GM12874 (cell line): Measurements from ENCODE around the gene RNPS1.

Source experiments
- TF ChIP-seq, protein P1 (sequence below): IDR thresholded peaks from 2 replicates; pipeline ENCODE4 v1.5.1; 2011; ENCODE audit warnings: low read depth, mild to moderate bottlenecking, control low read depth, low read length, moderate library complexity; ENCODE audit not compliant: insufficient read depth

Gene RNPS1

DNA sequence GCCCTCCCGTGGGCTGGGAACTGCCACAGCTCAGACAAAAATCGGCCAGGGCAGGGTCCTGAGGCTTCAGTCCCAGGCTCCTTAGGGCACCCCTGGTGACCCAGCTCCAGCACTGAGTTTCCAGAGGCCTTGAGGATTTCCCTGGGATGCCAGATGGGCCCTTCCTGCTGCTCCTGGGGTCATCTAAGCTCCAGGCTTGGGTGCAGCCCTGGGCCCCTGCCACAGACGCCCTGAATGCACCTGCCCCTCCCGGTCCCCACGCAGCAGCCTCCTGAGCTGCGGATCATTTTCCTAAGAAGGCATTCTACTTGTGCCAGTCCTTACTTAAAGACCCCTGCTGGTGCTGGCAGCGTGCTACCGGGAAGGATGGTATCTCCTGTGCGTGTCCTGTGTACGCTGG lies 6.0 kb upstream of the RNPS1 start:
- TF ChIP-seq, protein P1, sequence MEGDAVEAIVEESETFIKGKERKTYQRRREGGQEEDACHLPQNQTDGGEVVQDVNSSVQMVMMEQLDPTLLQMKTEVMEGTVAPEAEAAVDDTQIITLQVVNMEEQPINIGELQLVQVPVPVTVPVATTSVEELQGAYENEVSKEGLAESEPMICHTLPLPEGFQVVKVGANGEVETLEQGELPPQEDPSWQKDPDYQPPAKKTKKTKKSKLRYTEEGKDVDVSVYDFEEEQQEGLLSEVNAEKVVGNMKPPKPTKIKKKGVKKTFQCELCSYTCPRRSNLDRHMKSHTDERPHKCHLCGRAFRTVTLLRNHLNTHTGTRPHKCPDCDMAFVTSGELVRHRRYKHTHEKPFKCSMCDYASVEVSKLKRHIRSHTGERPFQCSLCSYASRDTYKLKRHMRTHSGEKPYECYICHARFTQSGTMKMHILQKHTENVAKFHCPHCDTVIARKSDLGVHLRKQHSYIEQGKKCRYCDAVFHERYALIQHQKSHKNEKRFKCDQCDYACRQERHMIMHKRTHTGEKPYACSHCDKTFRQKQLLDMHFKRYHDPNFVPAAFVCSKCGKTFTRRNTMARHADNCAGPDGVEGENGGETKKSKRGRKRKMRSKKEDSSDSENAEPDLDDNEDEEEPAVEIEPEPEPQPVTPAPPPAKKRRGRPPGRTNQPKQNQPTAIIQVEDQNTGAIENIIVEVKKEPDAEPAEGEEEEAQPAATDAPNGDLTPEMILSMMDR, result no peak

DNA sequence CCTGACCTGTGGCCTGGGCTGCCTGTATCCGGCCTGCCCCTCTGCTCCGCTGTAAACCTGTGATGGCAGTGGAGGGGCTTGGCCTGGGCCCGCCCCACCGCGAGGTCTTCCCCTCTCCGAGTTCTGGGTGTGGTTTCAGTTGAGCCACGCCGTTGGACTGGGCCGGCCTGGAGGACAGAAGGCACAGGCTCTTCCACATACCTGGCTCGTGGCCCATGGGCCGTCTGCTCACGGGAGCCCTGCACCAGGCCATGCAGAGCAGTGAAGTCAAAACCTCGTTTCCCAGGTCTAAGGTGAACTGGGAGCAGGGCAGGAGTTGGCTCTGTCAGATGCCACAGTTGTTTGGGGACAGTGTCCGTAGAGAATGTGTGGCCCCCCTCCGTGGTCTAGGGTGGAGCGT lies 5.6 kb upstream of the RNPS1 start:
- TF ChIP-seq, protein P1, result no peak

DNA sequence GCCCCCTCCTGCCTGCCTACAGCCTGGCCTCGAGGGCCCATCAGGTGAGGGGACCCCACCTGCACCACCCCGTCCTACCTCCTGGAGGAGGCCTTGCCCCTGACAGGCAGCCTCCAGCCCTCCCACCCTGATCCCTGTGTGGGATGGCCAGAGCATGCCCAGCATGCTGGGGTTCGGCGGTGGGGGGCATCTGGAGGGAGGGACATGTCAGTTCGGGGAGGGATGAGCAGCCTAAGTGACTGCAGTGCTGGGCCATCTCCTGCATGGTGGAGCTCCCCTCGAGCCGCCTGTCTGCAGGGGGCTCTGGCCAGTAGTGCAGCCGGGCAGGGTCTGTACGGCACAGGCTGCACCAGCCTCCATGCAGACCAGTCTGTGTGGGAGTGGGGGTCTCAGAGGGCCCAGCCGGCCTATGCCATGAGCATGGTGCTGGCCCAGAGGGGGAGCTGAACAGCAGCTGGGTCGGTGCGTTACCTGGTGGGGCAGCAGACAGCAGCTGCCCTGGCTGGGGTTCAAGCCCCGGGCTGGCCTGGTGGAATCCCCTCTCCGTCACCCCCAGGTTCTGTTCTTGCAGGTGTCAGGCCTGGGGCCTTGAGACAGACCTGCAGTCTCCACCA lies 4.0 kb upstream of the RNPS1 start:
- TF ChIP-seq, protein P1, result no peak

DNA sequence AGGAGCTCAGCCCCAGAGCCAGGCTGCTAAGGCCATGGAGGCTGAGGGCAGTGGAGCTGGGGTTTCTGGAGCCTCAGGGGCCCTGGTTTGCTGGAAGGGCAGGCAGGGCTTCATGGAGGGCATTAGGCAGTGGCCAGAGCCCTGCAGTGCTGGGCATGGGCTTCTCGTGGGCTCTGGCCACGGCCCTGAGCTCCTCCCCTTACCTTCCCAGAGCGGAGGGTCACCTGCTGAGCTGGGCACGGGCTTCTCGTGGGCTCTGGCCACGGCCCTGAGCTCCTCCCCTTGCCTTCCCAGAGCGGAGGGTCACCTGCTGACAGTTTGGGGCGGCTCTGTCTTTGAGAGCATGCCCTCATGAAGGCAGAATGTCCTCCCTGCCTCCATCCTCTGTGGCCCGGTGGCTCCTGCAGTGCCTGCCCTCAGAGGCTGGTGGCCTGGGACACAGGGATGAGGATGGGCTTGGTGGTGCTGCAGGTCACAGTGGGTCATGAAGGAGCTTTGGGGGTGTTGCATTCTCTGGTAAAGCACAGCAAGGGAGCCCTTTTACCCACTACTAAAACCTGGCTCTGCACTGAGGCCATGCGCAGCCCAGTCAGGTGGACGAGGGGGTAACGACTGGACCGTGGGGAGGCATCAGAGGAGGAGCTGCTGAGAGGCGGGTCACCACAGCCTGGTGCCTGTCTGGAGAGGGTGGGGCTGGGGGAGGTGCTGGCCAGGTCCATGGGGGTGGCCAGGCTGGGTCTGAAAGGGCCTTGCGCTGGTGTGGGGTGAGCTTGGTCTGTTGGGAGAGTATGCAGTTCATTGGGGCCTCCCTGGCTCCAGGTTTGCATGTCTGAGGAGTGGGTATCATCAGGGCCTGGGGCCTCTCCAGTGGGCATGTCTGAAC lies 2.9 kb upstream of the RNPS1 start:
- TF ChIP-seq, protein P1, result no peak

DNA sequence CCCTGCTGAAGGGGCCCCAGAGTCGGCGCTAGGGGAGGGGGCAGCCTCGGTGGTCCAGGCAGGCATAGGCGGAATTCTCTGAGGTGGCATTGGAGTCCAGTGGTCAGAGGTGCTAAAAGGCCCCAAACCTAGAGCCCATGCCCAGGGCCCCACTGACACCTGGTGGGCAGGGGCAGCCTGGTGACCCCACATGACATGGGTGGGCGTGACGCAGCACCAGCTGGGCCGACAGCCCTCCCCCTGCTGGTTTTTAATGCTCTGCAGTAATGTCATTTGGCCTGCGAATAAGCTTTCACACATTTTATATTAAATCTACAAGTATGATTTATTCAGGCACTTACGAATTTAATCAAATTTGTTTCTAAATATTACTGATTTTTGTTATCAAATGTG lies 2.1 kb upstream of the RNPS1 start:
- TF ChIP-seq, protein P1, result no peak

DNA sequence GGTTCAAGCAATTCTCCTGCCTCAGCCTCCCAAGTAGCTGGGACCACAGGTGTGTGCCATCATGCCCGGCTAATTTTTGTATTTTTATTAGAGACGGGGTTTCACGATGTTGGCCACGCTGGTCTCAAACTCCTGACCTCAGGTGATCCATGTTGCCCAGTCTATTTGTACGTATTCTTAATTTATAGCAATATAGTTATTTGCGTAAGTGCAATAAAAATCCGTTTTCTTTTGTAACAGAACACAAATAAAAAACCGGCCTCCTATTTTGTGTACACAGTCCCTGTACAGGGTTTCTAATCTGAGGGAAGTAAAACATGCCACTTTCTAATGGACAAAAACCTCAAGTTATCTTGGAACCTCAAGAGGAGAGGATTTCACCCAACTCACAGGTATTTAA lies 7.7 kb downstream of the RNPS1 start:
- TF ChIP-seq, protein P1, result no peak

DNA sequence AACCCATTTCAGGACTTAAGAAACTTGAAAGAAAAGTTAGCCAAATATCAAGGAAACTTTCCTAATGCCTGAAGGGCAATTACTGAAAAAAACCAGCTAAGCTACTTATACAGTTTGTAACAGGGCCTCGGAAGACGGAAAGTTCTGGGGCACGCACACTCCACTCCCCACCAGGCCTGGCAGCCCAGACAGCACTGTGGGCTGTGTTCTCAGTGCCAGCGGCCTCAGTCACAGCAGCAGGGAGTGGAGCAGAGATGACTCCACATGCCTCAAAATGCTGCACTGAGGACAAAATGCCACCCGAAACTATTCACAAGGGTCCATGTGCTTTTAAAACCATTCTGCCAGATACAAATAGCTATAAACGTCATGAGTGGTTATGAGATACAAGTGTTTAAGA lies 10.2 kb downstream of the RNPS1 start:
- TF ChIP-seq, protein P1, result no peak
